ENCODE data around the gene MAOA.
A peak's percentile ranks its signal among the peaks of the same experiment; 100 is the strongest.
"Not testable (repeated sequence)": the region's sequence is repeated elsewhere in the genome, so short reads cannot be mapped to it uniquely, and the experiment has no call there.

MAOA gene

DNA sequence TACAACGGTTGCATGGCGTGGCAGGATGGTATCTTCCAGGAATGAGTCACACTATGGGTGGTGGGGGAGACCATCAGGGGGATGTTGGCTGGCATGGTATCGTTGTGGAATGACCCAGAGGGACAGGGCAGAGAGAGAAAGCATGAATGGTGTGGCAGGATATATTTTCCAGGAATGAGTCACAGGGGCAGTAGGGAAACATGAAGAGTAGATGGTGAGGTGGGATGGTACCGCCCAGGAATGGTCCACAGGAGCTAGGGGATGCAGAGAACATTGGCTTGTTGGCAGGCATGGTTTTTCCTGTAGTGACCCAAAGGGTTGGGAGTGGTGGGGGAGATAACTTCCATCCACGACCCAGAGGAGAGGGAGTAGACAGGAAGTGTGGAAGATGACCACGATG is 62.4 kb downstream of the MAOA start:
- DNase-seq: no peak

DNA sequence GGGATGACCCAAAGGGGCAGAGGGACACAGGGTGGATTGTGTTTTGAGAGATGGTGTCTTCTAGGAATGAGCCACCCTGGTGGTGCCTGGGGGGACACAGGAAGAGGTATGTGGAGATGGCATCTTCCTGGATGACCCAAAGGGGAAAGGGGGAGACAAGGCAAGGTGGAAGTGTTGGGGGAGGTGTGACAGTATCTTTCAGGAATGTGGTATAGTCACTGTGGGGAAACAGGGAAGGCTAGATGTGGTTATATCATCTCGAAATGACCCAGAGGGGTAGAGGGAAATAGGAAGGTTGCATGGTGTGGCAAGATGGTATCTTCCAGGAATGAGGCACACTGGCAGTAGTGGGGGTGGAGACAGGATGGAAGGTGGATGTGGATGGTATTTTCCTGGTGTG is 62.9 kb downstream of the MAOA start:
- DNase-seq: no peak

DNA sequence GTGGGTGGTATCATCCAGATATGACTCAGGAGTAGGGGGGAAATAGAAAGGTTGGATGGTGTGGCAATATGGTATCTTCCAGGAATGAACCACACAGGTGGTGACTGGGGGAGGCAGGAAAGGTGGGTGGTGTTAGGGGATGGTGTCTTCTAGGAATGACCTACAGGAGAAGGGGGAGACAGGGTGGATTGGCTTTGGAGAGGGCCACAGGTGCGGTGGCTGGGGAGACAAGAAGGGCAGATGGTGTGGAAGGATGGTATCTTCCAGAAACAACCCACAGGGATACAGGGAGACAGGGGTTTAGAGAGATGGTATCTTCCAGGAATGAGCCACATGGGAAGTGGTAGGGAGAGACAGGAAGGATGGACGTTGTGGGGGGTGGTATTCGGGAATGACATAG is 64.0 kb downstream of the MAOA start:
- DNase-seq: no peak

DNA sequence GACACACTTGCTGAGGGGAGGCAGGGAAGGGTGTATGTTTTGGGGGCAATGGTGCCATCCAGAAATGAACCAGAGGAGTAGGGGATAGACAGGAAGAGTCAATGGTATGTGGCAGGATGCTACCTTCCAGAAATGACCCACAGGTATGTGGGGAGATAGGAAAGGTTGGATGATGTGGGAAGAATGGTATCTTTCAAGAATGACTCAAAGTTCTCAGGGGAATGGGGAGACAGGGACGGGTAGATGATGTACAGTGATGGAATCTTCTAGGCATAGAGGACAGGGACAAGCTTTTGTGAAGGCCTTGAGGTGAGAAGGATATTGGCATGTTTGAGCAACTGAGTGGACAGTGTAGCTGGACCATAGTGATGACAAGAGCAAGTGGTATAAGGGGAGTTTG is 64.9 kb downstream of the MAOA start:
- DNase-seq: no peak

DNA sequence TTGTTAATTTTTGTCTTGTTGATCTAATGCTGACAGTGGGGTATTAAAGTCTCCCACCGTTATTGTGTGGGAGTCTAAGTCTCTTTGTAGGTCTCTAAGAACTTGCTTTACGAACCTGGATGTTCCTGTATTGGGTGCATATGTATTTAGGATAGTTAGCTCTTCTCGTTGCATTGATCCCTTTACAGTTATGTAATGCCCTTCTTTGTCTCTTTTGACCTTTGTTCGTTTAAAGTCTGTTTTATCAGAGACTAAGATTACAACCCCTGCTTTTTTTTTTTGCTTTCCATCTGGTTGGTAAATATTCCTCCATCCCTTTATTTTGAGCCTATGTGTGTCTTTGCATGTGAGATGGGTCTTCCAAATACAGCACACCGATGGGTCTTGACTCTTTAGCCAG is 69.1 kb downstream of the MAOA start:
- not testable (repeated sequence) for DNase-seq

DNA sequence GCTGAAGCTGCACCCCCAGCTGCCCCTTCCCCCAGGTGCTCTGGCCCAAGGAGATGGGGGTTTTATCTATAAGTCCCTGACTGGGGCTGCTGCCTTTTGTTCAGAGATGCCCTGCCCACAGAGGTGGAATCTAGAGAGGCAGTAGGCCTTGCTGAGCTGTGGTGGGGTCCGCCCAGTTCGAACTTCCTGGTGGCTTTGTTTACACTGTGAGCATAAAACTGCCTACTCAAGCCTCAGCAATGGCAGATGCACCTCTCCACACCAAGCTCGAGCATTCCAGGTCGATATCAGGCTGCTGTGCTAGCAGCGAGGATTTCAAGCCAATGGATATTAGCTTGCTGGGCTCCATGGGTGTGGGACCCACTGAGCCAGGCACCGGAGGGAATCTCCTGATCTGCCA is 71.2 kb downstream of the MAOA start:
- not testable (repeated sequence) for DNase-seq

DNA sequence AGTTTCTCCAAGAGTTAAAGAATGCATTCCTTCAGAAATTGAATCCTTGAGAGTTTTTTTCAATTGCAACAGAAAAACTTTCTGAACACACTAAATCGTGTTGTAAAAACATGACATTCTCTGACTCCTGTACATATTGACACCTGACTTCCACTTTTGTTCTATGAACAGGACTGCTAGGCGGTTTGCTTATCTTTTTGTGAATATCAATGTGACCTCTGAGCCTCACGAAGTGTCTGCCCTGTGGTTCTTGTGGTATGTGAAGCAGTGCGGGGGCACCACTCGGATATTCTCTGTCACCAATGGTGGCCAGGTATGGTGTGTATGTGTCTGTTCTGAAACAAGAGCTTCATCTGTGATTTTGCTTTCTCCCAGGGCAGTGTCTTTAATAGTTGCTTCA is 71.9 kb downstream of the MAOA start:
- DNase-seq: no peak

DNA sequence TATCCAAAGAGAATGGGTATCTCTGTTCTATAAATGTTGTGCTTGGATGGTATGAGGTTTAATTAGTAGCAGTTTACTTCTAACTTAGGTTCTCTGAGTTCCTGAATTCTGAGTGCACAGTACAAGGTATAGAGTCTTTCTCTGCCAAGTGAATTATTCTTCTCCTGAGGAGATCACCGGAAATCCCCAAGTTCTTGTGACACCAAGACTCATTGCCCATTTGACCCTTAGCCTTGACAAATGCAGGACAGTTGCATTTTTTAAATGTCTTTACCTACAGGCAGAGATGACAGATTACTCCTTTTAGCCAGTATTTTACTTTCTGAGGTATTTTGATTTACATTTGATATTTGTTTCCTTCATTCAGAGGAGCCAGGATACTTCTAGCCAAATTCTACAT is 72.9 kb downstream of the MAOA start:
- DNase-seq: no peak

DNA sequence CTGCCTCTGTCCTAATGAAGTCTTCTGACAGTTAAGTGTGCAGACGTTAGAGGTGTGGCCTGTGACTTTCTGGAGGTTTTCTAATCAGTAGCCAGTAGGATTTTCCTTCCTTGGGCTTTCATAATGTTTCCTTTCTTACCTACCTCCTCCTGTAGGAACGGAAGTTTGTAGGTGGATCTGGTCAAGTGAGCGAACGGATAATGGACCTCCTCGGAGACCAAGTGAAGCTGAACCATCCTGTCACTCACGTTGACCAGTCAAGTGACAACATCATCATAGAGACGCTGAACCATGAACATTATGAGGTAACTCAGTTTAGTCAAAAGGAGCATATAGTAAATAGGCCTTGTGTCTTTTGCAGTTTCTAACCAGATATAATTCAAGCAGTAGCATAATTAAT is 75.0 kb downstream of the MAOA start:
- DNase-seq: no peak

DNA sequence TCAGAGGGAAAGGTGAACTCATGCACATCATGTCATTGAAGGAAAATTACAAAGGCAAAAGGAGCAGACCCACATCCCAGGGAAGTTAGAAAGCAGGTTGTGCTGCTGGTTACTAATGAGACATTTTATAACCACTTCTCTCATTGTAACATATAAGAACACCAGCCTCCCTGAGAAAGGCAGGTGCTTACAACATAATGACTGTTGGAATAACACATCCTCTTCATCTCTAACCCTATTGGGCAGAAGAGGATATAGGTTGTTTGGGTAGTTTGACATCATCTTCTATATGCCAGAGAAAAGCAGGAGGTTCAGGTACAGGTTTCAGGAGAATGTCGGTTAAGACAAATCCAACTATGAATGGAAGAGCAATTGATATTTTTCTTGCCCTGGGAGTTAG is 77.6 kb downstream of the MAOA start:
- DNase-seq: no peak

DNA sequence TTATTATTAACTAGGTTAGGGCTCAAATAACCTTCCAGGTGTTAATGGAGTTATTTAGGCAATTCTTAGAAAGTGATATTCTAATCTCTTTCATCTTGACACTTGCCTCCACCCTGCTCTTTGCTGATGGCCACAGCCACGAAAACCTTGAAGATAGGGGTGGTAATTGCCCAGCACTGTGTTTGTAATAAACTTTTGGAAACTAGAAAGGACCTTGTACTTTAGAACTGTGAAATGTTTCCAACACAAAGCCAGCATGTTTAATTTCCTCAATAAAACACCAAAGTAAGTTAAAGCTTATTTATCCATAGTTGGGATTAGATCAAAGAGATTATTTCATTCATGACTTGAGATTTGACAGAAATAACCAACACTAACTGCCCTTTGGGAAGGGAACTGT is 78.3 kb downstream of the MAOA start:
- DNase-seq: no peak

DNA sequence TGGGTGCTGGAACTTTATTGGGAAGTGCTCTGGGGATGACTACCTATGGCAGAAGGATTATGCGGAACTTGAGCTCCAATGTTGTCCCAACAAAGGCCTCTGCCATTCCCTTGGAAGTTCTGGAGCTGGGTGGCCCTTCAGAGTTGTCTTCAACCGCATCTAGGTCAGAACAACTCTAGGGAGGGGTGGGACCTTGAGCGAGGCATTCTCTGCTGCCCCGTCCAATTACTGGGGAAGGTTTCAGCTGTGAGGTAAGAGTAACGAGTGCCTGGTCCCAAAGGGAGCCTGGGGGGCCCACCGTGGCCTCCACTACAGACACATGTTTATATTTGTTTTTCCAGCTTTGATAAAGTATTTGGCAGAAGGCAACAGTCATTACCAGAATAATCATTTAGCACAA is 79.4 kb downstream of the MAOA start:
- DNase-seq: no peak

DNA sequence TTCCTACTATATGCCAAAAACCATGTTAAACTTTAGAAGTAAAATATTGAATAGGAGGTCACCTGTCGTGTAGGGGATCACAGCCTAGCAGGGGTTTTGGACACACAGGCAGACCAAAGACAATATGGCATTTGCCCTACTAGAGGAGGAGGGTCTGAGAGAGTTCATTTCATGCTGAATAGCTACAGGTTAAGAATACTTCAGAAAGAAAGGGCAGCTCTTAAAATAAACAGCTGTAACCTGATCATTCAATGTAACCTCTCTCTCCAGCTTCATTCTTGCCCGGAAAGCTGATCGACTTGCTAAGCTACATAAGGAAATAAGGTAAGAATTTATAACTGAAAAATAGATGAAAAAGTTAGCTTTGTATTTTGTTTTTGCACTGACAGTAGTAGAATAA is 79.9 kb downstream of the MAOA start:
- DNase-seq: no peak

DNA sequence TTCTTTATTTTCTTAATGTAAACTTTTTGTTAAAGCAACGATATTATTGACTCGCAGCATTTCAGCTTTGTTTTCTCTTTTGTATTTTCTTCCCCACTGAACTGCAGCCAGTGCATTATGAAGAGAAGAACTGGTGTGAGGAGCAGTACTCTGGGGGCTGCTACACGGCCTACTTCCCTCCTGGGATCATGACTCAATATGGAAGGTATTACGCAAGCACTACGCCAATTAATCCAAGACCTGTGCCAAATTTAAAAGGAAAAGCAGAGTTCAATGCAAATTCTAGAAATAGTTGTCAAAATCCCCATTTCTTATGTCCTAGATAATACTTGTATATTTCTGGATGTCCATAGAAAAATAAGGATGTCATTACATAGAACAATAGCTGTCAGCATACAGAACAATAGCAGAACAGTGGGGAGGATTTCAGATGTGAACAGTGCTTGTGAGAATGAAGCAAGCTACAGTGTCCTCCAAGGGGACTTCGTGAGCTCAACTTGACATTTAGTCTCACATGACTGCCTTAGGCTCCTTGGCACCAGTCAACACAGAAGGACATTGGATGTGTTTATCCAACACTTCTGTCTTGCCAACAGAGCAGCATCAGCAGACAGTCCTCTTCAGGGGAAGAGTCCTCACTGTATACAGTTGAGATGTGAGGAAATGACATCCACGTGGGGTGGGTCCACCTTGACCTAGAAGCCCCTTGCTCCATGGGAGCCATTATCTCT is 85.9 kb downstream of the MAOA start:
- DNase-seq: peak; percentile 45

DNA sequence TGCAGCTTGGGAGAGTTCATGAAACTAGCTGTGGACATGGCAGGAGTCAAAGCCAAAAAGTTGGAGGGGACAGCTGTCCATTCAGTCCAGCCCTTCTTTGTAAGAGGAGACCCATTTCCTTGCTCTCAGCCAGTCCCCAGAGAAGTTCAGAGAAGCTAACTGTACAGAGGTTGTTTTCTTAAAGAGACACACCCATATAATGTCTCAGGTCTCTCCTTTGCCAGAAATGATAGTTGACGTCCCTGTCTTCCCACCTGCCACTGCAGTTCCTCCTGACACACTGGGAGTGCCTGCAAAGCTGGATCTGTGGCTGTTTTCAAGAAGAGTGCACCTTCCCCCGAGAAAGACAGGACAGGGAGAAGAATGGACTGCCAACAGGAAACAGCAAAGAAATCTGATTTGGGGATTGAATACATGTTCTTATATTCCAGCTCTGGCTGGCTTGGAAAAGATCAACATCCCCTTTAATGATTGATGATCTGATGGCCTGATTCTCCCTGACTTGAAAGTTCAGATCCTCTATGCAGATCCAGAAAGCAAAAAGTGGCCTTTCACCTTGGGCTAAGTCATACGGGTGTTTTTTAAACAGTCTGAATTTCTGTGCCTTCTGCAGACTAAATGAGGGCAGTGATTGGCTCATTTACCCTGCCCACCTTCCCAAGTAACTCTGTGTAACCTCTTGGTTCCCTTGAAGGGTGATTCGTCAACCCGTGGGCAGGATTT is 87.2 kb downstream of the MAOA start:
- DNase-seq: no peak

DNA sequence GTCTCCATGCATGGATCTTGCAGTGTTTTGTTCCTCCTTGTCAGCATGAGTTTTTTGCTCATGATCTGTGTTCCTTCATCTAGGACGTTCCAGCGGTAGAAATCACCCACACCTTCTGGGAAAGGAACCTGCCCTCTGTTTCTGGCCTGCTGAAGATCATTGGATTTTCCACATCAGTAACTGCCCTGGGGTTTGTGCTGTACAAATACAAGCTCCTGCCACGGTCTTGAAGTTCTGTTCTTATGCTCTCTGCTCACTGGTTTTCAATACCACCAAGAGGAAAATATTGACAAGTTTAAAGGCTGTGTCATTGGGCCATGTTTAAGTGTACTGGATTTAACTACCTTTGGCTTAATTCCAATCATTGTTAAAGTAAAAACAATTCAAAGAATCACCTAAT is 88.2 kb downstream of the MAOA start:
- DNase-seq: no peak

DNA sequence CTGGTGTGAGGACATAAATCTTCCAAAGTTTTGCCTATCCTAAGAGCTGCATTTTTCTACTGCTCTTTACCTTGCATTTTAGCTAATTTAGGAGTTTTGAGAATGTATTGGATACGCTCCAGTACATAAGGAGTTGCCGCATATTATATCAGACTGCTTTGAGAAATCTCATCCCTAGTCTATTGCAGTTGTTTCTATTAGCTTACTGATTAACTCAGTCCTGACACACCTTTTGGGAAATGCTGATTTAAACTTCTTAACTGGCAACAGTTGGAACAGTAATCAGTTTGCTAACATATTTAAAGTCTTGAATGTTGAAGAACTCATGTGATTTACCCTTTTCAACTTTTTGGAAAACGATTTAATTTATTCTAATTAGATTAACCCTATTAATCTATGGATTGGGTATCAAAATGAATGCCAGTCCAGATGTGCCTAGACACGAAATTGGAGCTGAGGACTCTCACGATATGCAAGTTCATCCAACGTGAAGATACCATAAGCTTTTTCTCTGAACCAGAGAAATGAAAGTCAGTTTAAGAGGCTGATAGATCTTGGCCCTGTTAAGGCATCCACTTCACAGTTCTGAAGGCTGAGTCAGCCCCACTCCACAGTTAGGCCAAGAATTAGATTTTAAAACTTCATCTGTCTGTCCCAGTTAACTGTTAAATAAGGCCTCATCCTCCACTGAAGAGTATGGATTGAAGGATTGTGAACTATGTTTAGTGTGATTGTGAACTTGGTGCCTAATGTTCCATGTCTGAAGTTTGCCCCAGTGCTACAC is 90.0 kb downstream of the MAOA start:
- DNase-seq: no peak

DNA sequence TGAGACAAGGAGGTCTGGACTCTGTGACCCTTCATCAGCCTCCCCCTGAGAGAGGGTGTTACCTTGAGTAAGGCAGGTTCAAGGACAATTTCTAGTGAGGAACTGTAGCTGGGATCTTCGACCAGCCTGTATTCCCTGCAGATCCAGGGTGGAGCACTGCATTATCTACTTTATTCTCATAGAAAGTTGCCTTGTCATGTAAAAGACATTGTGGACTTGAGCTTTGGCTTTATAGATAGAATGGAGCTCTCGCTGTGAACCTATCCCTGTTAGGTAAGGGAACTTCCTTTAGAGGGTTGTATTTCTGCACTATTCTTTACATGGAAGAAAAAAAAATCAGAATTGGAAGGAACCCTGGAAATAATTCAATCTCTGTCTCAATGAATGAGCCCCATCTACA is 91.4 kb downstream of the MAOA start:
- no peak for DNase-seq

DNA sequence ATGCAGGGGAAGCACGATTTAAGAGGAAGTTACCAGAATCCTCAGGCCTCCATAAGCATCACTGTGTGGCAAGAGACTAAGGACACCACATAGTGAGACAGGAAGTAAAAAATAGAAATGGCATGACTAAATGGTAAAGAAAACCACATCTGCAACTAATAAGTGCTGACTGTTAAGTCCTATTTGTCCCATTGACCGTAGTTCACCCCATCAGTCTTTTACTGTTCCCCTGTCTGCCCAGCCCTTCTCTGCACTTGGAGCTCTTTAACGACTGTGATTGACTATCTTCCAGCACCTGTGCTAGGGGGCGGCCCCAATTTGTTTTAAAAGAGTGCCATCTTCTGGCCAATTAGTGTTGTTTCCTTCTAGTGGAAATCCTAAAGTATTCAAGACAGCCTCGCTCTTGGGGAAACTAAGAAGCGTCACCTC is 94.2 kb downstream of the MAOA start:
- peak; percentile 58 for DNase-seq

DNA sequence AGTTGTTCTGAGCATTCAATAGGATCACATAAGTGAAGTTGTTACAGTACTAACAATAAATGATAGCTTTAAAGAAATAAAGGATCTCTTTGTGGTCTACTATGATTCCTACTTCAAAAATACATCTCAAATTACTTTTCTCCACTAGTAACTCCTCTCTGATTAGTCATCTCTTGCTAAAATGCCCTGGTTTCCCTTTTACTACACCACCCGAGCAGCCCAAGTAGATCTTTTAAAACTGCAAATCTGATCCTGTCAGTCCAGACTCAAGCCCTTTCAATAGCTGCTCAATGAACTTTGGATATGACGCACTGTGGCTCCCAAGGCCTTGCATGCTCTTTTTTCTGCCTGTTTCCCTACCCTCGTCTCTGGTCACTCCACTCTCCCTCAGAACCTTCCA is 97.5 kb downstream of the MAOA start:
- DNase-seq: no peak

DNA sequence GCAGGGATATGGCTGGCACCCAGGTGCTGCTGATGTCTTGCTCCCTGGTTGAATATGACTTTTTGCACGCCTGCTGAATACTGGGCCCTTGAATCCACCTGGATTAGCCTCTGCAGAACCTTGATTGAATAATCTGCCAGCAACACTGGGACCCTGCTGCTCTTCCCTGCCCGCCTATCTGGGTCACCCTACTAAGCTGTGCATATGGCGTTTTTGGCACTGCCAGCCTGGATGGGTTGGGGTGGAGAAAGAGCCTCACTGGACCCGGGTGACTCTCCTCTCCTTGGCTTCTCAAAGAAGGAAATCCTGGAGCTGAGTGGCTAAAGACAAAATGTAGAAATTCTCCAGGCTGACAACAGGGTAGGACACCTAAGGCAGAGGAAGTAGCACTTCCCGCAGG is 100.0 kb downstream of the MAOA start:
- no peak for DNase-seq

DNA sequence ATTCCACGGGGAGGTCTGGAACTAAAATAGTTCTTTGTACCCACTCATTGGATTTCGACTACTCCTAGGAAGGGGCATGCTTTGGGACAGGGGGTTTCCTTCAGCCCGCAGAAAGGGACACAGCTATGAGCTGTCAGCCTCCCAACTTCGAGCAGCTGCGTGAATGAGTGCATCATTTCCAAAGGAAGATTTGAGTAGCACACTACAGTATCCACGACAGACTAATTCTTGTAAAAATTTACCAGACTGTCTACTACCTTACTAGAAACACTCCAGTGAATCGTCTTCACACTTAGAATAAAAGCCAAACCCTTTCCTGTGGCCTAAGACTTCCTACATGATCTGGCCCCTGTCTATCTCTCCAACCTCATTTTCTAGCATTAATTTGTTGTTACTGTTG is 101.9 kb downstream of the MAOA start:
- no peak for DNase-seq

DNA sequence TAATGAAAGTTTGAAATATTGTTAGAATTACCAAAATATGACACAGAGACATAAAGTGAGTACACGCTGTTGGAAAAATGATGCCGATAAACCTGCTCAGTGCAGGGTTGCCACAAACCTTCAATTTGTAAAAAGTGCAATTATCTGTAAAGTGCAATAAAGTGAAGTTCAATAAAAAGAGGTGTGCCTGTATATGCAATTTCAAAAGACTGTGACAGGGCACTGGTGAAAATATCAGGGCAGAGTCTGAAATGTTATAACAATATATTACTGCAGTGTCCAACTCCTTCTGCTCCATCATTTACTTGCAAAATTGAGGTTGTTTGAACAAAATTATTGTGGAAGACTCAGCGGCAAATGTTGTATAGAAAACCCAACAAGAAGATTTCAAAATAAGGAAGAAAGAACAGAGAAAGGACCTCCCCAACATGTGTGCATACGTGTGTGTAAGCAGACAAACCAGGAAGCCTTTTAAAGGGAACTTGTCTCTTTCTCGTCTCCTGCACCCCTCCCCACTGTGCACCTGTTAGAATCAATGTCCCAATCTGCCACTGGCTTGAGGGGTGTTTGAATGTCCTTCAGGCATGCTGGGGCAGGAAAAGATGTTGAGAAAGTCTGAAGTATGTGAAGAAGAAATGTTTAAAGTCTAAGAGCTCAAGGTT is 130.0 kb downstream of the MAOA start:
- DNase-seq: no peak

All from fibroblast of skin of right biceps (primary cell).